ENCODE data around the gene MRLN.

- TF ChIP-seq CTCF (IDR thresholded peaks at IDR 0.05) (no peak), POLR2A (IDR thresholded peaks at IDR 0.05) (no peak)
These were observed 12.2 kb downstream of the MRLN start for GRCh38 chr10:59741048-59741447.

Data from adrenal gland (tissue), 5 donors.